NCI-H2171 (cell line): ENCODE measurements around the gene ST3GAL2.

Source experiments
- DNase-seq: peaks from one replicate; lab custom pipeline; 2025; lab: John Stamatoyannopoulos, UW

ST3GAL2 gene

DNA sequence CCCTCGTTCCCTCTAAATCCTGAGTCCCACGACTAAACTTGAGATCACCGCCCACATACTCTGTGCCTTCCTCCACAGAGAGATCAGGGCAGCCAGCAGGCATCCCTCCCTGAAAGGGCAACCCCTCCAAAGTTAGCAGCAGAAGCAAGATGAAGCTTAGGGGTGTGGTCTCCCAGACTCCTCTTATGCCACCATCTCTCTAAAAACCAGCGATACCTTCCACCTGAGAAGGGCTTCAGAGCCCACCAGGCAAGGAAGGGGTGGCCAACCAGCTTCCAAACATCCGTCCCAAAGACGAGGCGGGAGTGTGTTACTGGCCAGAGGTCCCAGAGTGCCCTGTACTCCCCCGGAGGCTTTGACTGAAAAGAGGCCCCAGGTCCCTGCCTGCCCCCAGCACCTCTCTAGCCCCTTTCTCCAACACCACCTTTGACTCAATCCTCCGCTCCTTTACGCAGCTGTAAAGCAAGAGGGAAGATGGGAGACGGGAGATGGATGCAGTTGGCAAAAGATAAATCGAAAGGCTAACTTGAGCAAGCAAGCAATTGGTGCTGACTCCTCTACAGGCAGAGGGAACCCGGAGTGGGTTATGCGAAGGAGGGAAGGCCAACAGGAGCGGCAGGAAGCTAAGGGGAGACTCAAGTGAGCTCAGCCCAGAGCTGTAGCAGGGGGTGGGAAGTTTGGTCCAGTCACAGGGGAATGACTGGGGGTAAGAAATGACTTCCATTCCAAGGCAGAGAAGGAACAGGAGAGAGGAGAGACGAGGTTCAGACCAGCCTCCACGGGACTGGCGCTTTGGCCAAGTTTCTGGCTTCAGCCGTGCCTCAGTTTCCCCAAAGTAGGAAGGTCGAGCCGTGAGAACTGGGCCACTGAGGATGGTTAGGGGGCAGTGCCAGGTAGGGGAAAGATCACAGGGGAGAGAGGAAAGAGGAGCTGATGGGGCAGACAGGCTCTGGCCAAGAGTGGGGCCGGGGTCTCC is 1.0 kb downstream of the ST3GAL2 start:
- no peak for DNase-seq

GRCh38 chr16:70437017-70437581 is 1.8 kb downstream of the ST3GAL2 start:
- DNase-seq = peak; percentile 94

DNA sequence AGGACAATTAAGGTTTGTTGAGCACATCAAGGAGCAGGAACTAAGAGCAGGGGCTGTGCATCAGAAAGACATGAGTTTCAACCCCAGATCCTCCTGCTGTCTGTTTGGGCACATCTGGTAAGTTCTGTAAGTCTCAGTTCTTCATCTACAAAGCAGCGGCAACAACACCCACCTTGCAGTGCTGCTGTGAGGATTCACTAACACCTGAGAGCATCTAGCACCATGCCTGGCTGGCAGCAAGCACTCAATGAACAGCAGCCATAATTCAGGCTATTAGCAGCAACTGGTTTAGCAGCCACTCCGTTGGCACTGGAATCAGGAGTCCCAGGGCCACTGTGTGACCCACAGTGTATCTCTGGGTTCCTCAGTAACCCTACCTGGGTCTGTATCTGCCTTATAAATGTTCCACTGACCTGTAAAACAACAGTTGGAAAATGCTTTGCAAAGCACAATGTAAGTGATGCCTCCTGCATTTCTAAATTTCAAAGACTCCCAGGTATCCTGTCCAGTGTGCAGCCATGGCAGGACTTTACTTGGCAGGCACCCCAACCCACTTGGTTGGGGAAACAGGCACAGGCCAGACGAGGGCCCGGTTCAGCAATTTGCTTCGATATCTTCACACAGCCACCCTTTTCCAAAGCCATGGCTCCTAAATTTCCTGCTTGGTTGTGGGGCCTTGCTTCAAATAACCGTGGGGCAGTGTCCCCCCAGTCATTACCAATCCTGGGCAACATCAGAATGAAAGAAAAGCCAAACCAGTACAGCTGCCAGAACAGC is 4.2 kb downstream of the ST3GAL2 start:
- DNase-seq = no peak

GRCh38 chr16:70433458-70434103 is 5.3 kb downstream of the ST3GAL2 start:
- DNase-seq = no peak

GRCh38 chr16:70432723-70433457 is 6.0 kb downstream of the ST3GAL2 start:
- no peak for DNase-seq

DNA sequence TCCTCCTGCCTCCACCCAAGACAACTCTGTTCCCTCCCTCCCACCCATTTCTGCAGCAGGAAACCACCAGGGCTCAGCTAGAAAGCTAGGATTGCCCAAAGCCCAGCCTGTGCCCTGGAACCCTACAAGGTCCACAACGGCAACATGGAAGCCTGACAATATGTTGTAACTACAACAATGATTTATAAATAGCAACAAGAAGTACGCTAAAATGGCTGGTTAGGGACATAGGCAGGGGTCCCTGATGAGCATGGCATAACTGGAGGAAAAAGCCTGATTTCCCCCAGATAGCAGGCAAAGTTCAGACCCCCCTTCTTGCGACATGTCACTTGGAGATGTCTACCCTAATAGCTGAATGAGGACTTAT is 6.6 kb downstream of the ST3GAL2 start:
- DNase-seq = no peak

GRCh38 chr16:70430667-70431536 is 8.0 kb downstream of the ST3GAL2 start:
- DNase-seq = no peak

- DNase-seq = no peak
These were observed 8.8 kb downstream of the ST3GAL2 start for GRCh38 chr16:70429888-70430666.

- no peak for DNase-seq
These were observed 10.5 kb downstream of the ST3GAL2 start for GRCh38 chr16:70428178-70428998.

GRCh38 chr16:70427786-70428177 is 11.1 kb downstream of the ST3GAL2 start:
- no peak for DNase-seq

DNA sequence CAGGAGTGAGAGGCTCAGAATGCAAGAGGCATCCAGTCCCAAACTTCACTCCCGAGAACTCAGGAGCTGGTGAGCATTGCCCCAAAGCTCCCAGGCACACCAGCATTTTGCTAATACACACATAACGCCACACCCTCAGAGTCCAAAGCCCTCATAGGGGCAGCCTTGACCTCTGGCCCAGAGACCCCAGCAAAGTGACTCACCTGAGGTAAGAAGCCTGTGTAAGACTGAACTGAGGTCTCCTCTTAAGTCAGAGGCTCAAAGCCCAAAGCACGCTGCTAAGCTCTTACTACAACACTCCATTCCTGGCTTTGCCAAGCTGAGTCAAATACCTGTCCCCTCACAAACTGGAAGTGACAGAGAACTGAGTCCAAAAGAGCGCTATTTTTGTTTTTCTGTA is 16.4 kb downstream of the ST3GAL2 start:
- DNase-seq = no peak

DNA sequence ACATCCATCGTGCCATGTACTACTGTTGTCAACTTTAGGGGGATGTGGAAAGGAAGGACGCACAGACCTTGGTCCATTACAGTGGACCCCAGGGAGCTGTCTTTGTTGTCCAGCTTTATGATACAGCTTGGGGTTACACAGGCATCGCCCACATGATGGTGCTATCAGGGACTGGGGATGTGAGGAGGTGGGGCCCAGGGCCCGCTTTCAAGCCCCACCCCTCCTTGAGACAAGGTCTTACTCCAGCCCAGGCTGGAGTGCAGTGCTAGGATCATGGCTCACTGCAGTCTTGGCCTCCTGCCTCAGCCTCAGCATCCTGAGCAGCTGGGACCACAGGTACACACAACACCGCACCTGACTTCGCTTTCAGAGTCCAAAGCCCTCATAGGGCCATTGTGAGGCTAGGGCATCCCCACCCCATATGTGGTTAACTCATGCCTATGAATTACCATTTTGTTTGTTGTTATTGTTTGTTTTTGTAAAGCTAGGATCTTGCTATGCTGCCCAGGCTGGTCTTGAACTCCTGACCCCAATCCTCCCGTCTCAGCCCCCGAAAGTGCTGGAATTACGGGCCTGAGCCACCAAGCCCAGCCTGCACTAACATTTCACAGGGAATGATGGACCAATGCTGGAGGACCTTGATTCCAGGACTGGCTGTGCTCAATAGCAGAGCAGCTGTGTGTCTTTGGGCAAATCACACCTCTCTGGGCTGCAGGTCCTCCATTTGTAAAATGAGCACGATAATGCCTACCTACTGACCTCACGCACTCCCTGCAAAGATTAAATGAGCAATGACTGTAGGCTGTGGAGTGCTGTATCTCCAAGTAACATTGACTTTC is 17.2 kb downstream of the ST3GAL2 start:
- no peak for DNase-seq

DNA sequence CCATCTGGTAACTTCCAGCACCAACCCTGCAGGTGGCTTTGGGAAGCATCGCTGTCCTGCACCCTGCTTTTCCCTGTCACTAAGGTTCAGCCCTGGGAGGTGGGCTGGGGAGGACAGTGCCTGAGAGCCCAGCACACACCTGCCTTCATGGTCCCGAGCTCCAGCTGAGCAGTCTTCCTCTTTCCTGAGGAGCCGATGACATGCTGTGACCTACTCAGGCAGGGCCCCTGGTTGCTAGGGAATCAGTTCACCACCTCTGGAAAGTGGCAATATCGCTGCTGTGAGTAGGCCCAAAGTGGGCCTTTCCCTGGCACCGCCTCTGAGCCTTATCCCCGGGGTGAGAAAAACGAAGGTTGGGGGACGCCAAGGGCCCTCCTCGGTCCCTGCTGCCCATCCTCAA is 17.9 kb downstream of the ST3GAL2 start:
- no peak for DNase-seq

DNA sequence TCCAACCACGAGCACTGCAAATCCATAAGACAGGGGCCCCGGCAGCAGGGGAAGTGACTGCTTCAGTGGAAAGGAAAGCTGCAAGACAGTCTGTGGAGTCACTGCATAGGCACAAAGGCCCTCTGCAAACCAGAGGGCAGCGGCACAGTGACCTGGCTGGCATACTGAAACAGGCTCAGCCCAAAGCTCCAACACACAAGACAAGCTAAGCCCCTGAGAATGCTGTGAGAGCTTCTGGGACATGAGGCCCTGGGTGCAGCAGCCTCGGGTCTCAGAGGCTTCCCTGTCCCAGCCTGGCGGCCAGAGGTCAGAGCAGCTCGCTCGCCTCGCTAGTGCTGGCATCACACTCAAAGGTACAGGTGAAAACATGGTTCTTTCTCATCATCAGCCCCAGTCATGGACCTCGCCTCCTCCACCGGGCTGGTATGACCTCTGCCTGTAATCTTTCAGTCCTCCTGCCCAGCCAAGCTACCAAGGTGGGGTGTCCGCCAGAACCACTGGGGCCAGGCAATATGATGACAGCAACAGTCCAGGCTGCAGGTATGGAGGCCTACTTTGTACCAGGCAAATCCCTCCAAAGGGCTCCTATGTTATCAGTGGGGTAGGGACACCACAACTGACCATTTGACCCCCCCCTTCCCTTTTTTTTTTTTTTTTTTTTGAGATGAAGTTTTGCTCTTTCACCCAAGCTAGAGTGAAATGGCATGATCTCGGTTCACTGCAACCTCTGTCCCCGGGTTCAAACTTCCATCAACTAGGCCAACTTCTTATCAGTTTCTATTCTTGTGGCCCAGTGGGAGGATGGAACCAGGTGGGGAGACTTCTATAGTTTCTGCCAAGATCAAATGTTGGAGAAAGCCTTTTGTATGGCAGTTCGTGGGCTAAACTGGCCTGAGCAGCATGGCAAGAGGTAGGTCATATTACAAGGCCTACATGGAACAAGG is 19.2 kb downstream of the ST3GAL2 start:
- DNase-seq = no peak

GRCh38 chr16:70418993-70419318 is 19.9 kb downstream of the ST3GAL2 start:
- DNase-seq = no peak

DNA sequence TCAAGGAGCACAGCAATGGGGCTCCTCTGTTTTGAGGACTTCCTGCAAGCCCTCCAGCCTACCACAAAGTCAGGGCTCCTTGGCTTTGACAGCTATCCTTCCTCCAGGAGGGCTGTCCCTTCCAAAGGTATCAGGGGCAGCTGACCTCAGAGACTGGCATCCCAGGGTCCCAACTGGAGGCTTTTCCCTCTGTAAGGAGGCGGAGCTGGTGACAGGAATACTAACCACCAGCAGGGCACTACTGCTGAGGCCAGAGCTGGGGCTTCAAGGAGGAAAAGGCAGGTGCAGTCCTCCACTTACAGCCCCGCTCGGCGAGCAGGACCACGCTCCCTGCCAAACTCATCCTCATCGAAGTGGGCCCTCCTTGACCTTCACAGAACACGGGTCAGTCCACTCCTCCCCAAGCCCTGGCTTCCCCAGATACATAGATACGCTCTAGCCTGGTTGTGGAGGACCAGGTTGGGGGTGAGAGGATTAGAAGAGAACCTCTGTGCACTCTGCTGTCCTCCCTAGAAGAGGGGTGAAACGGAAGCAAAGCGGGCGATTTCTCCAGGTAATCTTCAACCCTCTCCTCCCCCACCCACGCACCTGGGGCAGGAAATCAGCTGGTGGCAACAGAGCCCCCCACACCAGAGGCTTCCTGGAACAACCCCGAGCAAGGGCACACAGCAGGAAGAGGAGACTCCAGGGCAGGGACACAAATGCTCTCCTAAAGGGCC is 20.5 kb downstream of the ST3GAL2 start:
- DNase-seq = no peak
